ENCODE data around the gene UGT3A2. TPM values are rescaled to one million over a fixed set of nuclear protein-coding genes. Genes with fewer than 3 reads are reported as not detected.
A peak's percentile ranks its signal among the peaks of the same experiment; 100 is the strongest.

Gene UGT3A2
- polyA plus RNA-seq, 3 donors: not detected

DNA sequence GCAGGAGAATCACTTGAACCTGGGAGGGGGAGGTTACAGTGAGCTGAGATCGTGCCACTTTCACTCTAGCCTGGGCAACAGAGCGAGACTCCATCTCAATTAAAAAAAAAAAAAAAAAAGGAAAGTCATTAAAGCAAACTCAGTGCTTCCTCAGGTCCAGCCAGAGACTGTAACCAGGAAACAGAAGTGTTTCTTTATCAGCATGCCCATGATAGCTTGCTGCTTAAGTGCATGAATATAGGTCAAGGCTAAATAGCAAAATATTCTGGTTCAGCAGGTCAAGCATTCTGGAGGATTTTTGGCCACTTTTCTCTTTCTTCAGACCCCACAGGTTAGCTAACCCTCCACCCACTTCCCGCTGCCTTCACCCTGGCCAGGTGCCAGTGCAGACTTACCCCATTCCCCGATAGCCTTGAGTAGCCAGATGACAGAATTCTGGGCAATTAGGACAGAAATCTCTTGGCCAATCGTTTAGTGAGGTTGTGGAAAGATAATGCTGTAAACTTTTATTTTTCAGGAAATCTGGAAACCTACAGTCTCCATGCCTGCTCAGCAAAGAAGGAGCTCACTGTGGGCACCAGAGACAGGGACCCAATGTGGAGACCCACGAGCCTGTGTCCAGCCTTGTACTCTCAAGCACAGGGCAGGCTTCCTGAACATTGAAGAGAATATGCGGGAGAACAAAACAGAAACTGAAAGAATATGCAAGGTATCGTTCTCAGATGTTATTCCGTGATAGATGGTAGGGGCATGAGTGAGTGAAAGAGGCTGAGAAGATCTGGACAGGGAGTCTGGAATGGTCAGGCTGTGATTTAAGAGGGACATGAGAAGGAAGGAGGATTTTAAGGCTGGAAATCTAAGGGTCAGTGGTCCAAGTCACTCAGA, 4.2 kb upstream of the UGT3A2 start:
- intact Hi-C loops (cut with micrococcal nuclease): no loop called here
- Mint-ChIP-seq H3K27ac (peak overlapping the region in 2 of 7 donors; percentile 3 to 64), H3K4me3 (peak overlapping the region; percentile 65 to 88), H3K27me3 (ENCODE audit: low read depth in 3 of 3) (peaks cover 10 to 19% (median 17%) of the 10 kb centered on the region in 3 donors), H3K36me3 (no peaks in the 10 kb centered on the region), H3K4me1 (peaks cover 24% of the 10 kb centered on the region), H3K9me3 (peaks cover 0 to 2% (median 0%) of the 10 kb centered on the region in 7 donors)
- peak overlapping the region; percentile 56 for H2AFZ ChIP-seq (ENCODE audit: insufficient read depth, low read depth, low read length, poor library complexity, severe bottlenecking)
- peaks cover 0 to 8% of the 10 kb centered on the region in 2 donors for H3K27me3 ChIP-seq (ENCODE audit: control insufficient read depth in 2 of 2, insufficient read depth in 2 of 2, low read length in 2 of 2)
- WGBS (ENCODE audit: insufficient coverage): 20% methylated on average over 5 of the region's 9 CpGs
- no peaks in the 10 kb centered on the region for H3K79me2 ChIP-seq (ENCODE audit: insufficient read depth, low read length)
- TF ChIP-seq, protein P1, sequence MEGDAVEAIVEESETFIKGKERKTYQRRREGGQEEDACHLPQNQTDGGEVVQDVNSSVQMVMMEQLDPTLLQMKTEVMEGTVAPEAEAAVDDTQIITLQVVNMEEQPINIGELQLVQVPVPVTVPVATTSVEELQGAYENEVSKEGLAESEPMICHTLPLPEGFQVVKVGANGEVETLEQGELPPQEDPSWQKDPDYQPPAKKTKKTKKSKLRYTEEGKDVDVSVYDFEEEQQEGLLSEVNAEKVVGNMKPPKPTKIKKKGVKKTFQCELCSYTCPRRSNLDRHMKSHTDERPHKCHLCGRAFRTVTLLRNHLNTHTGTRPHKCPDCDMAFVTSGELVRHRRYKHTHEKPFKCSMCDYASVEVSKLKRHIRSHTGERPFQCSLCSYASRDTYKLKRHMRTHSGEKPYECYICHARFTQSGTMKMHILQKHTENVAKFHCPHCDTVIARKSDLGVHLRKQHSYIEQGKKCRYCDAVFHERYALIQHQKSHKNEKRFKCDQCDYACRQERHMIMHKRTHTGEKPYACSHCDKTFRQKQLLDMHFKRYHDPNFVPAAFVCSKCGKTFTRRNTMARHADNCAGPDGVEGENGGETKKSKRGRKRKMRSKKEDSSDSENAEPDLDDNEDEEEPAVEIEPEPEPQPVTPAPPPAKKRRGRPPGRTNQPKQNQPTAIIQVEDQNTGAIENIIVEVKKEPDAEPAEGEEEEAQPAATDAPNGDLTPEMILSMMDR (IDR thresholded peaks at IDR 0.05): no peak
- H3K9me3 ChIP-seq (replicated peaks in 1 of 2; ENCODE audit: control insufficient read depth in 1 of 2, insufficient read depth in 1 of 2, low read length in 2 of 2): no peaks in the 10 kb centered on the region
- H4K20me1 ChIP-seq (ENCODE audit: insufficient read depth, low read length): no peaks in the 10 kb centered on the region
- no peak for DNase-seq
- no peaks in the 10 kb centered on the region for H3K36me3 ChIP-seq (replicated peaks in 1 of 2; ENCODE audit: control insufficient read depth in 1 of 2, insufficient read depth in 2 of 2, low read length in 2 of 2)
- H3K4me3 ChIP-seq (replicated peaks in 1 of 3; ENCODE audit: low read depth in 2 of 3, low read length in 3 of 3): peak overlapping the region; percentile 18 to 50 (median 29)
- H3K9ac ChIP-seq (ENCODE audit: insufficient read depth, low read length, poor library complexity, severe bottlenecking): no peak overlapping the region
- peak overlapping the region; percentile 47 for H3K4me2 ChIP-seq (replicated peaks; ENCODE audit: extremely low read depth, low read length, poor library complexity, severe bottlenecking)
- H3K27ac ChIP-seq (ENCODE audit: low read depth in 1 of 2, low read length in 2 of 2): no peak overlapping the region
- H3K4me1 ChIP-seq (ENCODE audit: control insufficient read depth in 1 of 2, insufficient read depth in 2 of 2, low read length in 2 of 2): peaks cover 9 to 12% of the 10 kb centered on the region in 2 donors

DNA sequence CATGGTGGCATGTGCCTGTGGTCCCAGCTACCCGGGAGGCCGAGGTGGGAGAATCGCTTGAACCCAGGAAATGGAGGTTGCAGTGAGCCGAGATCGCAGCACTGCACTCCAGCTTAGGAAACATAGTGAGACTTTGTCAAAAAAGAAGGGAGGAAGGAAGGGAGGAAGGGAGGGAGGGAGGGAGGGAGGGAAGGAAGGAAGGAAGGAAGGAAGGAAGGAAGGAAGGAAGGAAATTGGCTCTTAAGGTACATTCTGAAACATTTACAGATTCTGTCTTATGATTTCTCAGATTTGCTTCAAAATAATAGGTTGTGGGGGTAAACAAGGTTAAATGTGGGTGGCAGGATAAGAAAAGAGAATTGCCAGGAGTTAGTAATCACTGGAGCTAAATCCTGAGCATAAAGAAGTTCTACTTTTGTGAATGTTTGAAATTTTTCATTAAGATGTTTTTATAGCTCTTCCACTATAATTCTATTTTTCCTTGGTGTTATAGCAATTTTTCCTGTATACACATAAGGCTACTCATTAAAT, 2.1 kb upstream of the UGT3A2 start:
- H3K4me1 Mint-ChIP-seq: peaks cover 25% of the 10 kb centered on the region
- H3K27ac ChIP-seq (ENCODE audit: low read depth in 1 of 2, low read length in 2 of 2): no peak overlapping the region

More for the DNA sequence above, 2.1 kb upstream of the UGT3A2 start:
- Mint-ChIP-seq H3K36me3 (no peaks in the 10 kb centered on the region), H3K9me3 (peaks cover 0 to 2% (median 0%) of the 10 kb centered on the region in 7 donors), H3K27me3 (ENCODE audit: low read depth in 3 of 3) (peaks cover 10 to 20% (median 19%) of the 10 kb centered on the region in 3 donors), H3K4me3 (no peak overlapping the region), H3K27ac (peak overlapping the region in 1 of 7 donors; percentile 6)
- no peak overlapping the region for H3K9ac ChIP-seq (ENCODE audit: insufficient read depth, low read length, poor library complexity, severe bottlenecking)
- no peaks in the 10 kb centered on the region for H4K20me1 ChIP-seq (ENCODE audit: insufficient read depth, low read length)
- no peak overlapping the region for H3K4me3 ChIP-seq (replicated peaks in 1 of 3; ENCODE audit: low read depth in 2 of 3, low read length in 3 of 3)
- no peak for DNase-seq
- no peaks in the 10 kb centered on the region for H3K9me3 ChIP-seq (replicated peaks in 1 of 2; ENCODE audit: control insufficient read depth in 1 of 2, insufficient read depth in 1 of 2, low read length in 2 of 2)
- peaks cover 9 to 12% of the 10 kb centered on the region in 2 donors for H3K4me1 ChIP-seq (ENCODE audit: control insufficient read depth in 1 of 2, insufficient read depth in 2 of 2, low read length in 2 of 2)
- no peaks in the 10 kb centered on the region for H3K36me3 ChIP-seq (replicated peaks in 1 of 2; ENCODE audit: control insufficient read depth in 1 of 2, insufficient read depth in 2 of 2, low read length in 2 of 2)
- peaks cover 0 to 8% of the 10 kb centered on the region in 2 donors for H3K27me3 ChIP-seq (ENCODE audit: control insufficient read depth in 2 of 2, insufficient read depth in 2 of 2, low read length in 2 of 2)
- no peak overlapping the region for H3K4me2 ChIP-seq (replicated peaks; ENCODE audit: extremely low read depth, low read length, poor library complexity, severe bottlenecking)
- intact Hi-C loops (cut with micrococcal nuclease): no loop called here
- no peak overlapping the region for H2AFZ ChIP-seq (ENCODE audit: insufficient read depth, low read depth, low read length, poor library complexity, severe bottlenecking)
- WGBS (ENCODE audit: insufficient coverage): 91% methylated on average over 4 of the region's 5 CpGs
- no peaks in the 10 kb centered on the region for H3K79me2 ChIP-seq (ENCODE audit: insufficient read depth, low read length)
- TF ChIP-seq, protein P1 (IDR thresholded peaks at IDR 0.05): no peak
